HG03135 (cell line): ENCODE measurements around the gene B4GALNT4.
"Not testable (repeated sequence)": the region's sequence is repeated elsewhere in the genome, so short reads cannot be mapped to it uniquely, and the experiment has no call there.

Experiments used
- ATAC-seq: cut with Tn5 transposase; IDR thresholded peaks from one replicate; pipeline ENCODE4 v1.9.1; 2021; ENCODE audit warnings: mild to moderate bottlenecking, moderate library complexity; ENCODE audit not compliant: unreplicated experiment

Gene B4GALNT4

GRCh38 chr11:335779-336658 lies 33.3 kb upstream of the B4GALNT4 start:
- ATAC-seq, result no peak

GRCh38 chr11:336659-337198 lies 32.6 kb upstream of the B4GALNT4 start:
- no peak for ATAC-seq

GRCh38 chr11:337711-338110 lies 31.6 kb upstream of the B4GALNT4 start:
- no peak for ATAC-seq

- no peak for ATAC-seq
These were observed 29.3 kb upstream of the B4GALNT4 start for GRCh38 chr11:339963-340362.

- ATAC-seq, result no peak
These were observed 28.5 kb upstream of the B4GALNT4 start for GRCh38 chr11:340539-341512.

GRCh38 chr11:342328-342727 lies 27.0 kb upstream of the B4GALNT4 start:
- no peak for ATAC-seq

GRCh38 chr11:344836-345578 lies 24.3 kb upstream of the B4GALNT4 start:
- ATAC-seq, result no peak

GRCh38 chr11:346529-346928 lies 22.8 kb upstream of the B4GALNT4 start:
- ATAC-seq, result no peak

- not testable (repeated sequence) for ATAC-seq
These were observed 19.9 kb upstream of the B4GALNT4 start for GRCh38 chr11:349270-349954.

- ATAC-seq, result peak; percentile 34
These were observed 19.1 kb upstream of the B4GALNT4 start for GRCh38 chr11:350033-350722.

- peak; percentile 54 for ATAC-seq
These were observed 18.5 kb upstream of the B4GALNT4 start for GRCh38 chr11:350723-351255.

- ATAC-seq, result no peak
These were observed 17.9 kb upstream of the B4GALNT4 start for GRCh38 chr11:351411-351810.

GRCh38 chr11:352456-353031 lies 16.8 kb upstream of the B4GALNT4 start:
- no peak for ATAC-seq

- ATAC-seq, result no peak
These were observed 16.0 kb upstream of the B4GALNT4 start for GRCh38 chr11:353179-353873.

- peak; percentile 68 for ATAC-seq
These were observed 13.5 kb upstream of the B4GALNT4 start for GRCh38 chr11:355581-356458.

- ATAC-seq, result no peak
These were observed 12.7 kb upstream of the B4GALNT4 start for GRCh38 chr11:356610-357009.

GRCh38 chr11:357582-357981 lies 11.7 kb upstream of the B4GALNT4 start:
- no peak for ATAC-seq
